Measurements from ENCODE around the gene IER2.

GRCh38 chr19:13152356-13152973 lies 2.3 kb downstream of the IER2 start:
- TF ChIP-seq, protein P1, sequence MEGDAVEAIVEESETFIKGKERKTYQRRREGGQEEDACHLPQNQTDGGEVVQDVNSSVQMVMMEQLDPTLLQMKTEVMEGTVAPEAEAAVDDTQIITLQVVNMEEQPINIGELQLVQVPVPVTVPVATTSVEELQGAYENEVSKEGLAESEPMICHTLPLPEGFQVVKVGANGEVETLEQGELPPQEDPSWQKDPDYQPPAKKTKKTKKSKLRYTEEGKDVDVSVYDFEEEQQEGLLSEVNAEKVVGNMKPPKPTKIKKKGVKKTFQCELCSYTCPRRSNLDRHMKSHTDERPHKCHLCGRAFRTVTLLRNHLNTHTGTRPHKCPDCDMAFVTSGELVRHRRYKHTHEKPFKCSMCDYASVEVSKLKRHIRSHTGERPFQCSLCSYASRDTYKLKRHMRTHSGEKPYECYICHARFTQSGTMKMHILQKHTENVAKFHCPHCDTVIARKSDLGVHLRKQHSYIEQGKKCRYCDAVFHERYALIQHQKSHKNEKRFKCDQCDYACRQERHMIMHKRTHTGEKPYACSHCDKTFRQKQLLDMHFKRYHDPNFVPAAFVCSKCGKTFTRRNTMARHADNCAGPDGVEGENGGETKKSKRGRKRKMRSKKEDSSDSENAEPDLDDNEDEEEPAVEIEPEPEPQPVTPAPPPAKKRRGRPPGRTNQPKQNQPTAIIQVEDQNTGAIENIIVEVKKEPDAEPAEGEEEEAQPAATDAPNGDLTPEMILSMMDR (IDR thresholded peaks at IDR 0.05) = no peak
- TF ChIP-seq POLR2A (IDR thresholded peaks at IDR 0.05) = no peak
- no peak for TF ChIP-seq POLR2AphosphoS5 (IDR thresholded peaks at IDR 0.05; ENCODE audit: insufficient read depth in 1 of 2, low read depth in 1 of 2)

Data from vagina (tissue), 2 donors.